HCT116 (cell line): Measurements from ENCODE around the gene POR. TPM values are rescaled to one million over a fixed set of nuclear protein-coding genes. Genes with fewer than 3 reads are reported as not detected.

Source experiments
- ATAC-seq: fragments of 200-7000 bp; cut with Tn5 transposase; 2 replicates; pipeline ENCODE4 v1.9.1; 2020; ENCODE audit warnings: mild to moderate bottlenecking, moderate library complexity
- BruUV-seq: library from RNA; stranded (reverse); fragments of 400-500 nt; replicated peaks from 2 replicates; lab custom pipeline; 2021; lab: Mats Ljungman, UMichigan
- CTCF ChIA-PET: fragments of 300-600 bp; sonication (Branson Sonifier 250); formaldehyde crosslinking; loops from one replicate; lab custom pipeline; 2021; ENCODE audit warnings: antibody characterized with exemption; lab: Charles Lee
- POLR2A ChIA-PET: fragments of 300-600, 350-600 bp; sonication (Branson Sonifier 250); formaldehyde crosslinking; loops from one replicate; lab custom pipeline; 2021; ENCODE audit warnings: antibody characterized with exemption; lab: Charles Lee
- RAD21 ChIA-PET, 2 experiments: fragments of 300-600 bp; sonication (Branson Sonifier 250); formaldehyde crosslinking; loops; one replicate each; lab custom pipeline; 2023; ENCODE audit warnings: low total read pairs in 2 of 2; ENCODE audit not compliant: uncharacterized antibody in 2 of 2, unreplicated experiment in 2 of 2, low non-redundant PET in 1 of 2; lab: Charles Lee
- DNase-seq: peaks from one replicate; pipeline ENCODE4 v3.0.0-alpha.2; 2010; ENCODE audit warnings: low read depth, low spot score
- H2AFZ ChIP-seq: fragments of 200-600 bp; shearing (Covaris generic), sonication (generic); 2 replicates; pipeline ENCODE4 v1.6.1; 2017; ENCODE audit warnings: low read depth, mixed run types, mixed read lengths, antibody characterized with exemption, low read length; ENCODE audit not compliant: poor library complexity, severe bottlenecking
- H3K27ac ChIP-seq: 2 replicates; pipeline ENCODE4 v1.5.1; 2012; ENCODE audit warnings: low read depth, low read length
- H3K27me3 ChIP-seq: fragments of 200-600 bp; sonication (generic); 2 replicates; pipeline ENCODE4 v1.6.1; 2016; ENCODE audit warnings: mixed run types, low read length, mixed read lengths; ENCODE audit not compliant: insufficient read depth
- H3K36me3 ChIP-seq, 2 experiments: fragments of 200-500 bp in 1 of 2; fragments of 200-600 bp in 1 of 2; sonication (Bioruptor generic) in 1 of 2; sonication (generic) in 1 of 2; 2 replicates each; pipeline versions ENCODE4 v1.5.1 to v1.6.1; 2014 to 2016; ENCODE audit warnings: low read length in 2 of 2, inconsistent platforms in 1 of 2, mixed read lengths in 1 of 2, mixed run types in 1 of 2; ENCODE audit not compliant: insufficient read depth in 2 of 2, control insufficient read depth in 1 of 2
- H3K4me1 ChIP-seq, 2 experiments: fragments of 200-600 bp in 1 of 2; sonication (generic) in 1 of 2; 2 replicates each; pipeline versions ENCODE4 v1.5.1 to v1.6.1; 2012 to 2017; ENCODE audit warnings: low read length in 2 of 2, inconsistent platforms in 1 of 2, mild to moderate bottlenecking in 1 of 2, mixed read lengths in 1 of 2, mixed run types in 1 of 2, moderate library complexity in 1 of 2; ENCODE audit not compliant: insufficient read depth in 2 of 2, control insufficient read depth in 1 of 2
- H3K4me2 ChIP-seq: fragments of 200-600 bp; sonication (generic); 2 replicates; pipeline ENCODE4 v1.6.1; 2017; ENCODE audit warnings: mixed run types, low read length, mixed read lengths
- H3K4me3 ChIP-seq, 2 experiments: fragments of 200-600 bp in 1 of 2; sonication (generic) in 1 of 2; replicated peaks in 1 of 2; 2 replicates each; pipeline ENCODE4 v1.5.1; 2011 to 2016; ENCODE audit warnings: low read length in 2 of 2, control low read depth in 1 of 2, low read depth in 1 of 2, mild to moderate bottlenecking in 1 of 2, mixed read lengths in 1 of 2, mixed run types in 1 of 2
- H3K79me2 ChIP-seq: fragments of 200-600 bp; sonication (generic); 2 replicates; pipeline ENCODE4 v1.6.1; 2017; ENCODE audit warnings: mild to moderate bottlenecking, mixed run types, low read length, moderate library complexity, mixed read lengths; ENCODE audit not compliant: insufficient read depth
- H3K9ac ChIP-seq: fragments of 200-600 bp; sonication (generic); 2 replicates; pipeline ENCODE4 v1.6.1; 2016; ENCODE audit warnings: low read length, mixed read lengths
- H3K9me2 ChIP-seq: fragments of 200-600 bp; sonication (generic), shearing (Covaris generic); 2 replicates; pipeline ENCODE4 v1.6.1; 2017; ENCODE audit warnings: mixed run types, mild to moderate bottlenecking, moderate library complexity; ENCODE audit not compliant: insufficient read depth
- H3K9me3 ChIP-seq, 2 experiments: fragments of 200-500 bp in 1 of 2; fragments of 200-600 bp in 1 of 2; sonication (Bioruptor generic) in 1 of 2; sonication (generic) in 1 of 2; 2 replicates each; pipeline ENCODE4 v1.6.1; 2014 to 2017; ENCODE audit warnings: low read length in 2 of 2, mixed read lengths in 2 of 2, inconsistent platforms in 1 of 2, low read depth in 1 of 2, mild to moderate bottlenecking in 1 of 2, mixed run types in 1 of 2, moderate library complexity in 1 of 2; ENCODE audit not compliant: control insufficient read depth in 1 of 2, insufficient read depth in 1 of 2
- H4K20me1 ChIP-seq: fragments of 200-600 bp; sonication (generic), shearing (Covaris generic); 2 replicates; pipeline ENCODE4 v1.6.1; 2017; ENCODE audit warnings: mixed run types, mild to moderate bottlenecking, moderate library complexity; ENCODE audit not compliant: insufficient read depth
- ELF1 ChIP-seq: IDR thresholded peaks from 2 replicates; pipeline ENCODE4 v1.6.1; 2012; ENCODE audit warnings: low read depth, borderline replicate concordance
- EZH2 ChIP-seq: fragments of 200-600 bp; sonication (generic); IDR thresholded peaks from 2 replicates; pipeline ENCODE4 v1.6.1; 2017; ENCODE audit warnings: antibody characterized with exemption, mixed run types
- EZH2phosphoT487 ChIP-seq: fragments of 200-600 bp; IDR thresholded peaks from 2 replicates; pipeline ENCODE4 v1.6.1; 2018; ENCODE audit warnings: antibody characterized with exemption, borderline replicate concordance
- FOSL1 ChIP-seq: IDR thresholded peaks from 2 replicates; pipeline ENCODE4 v1.6.1; 2012; ENCODE audit warnings: low read depth
- JUND ChIP-seq: IDR thresholded peaks from 2 replicates; pipeline ENCODE4 v1.6.1; 2012
- POLR2A ChIP-seq: IDR thresholded peaks from 2 replicates; pipeline ENCODE4 v1.7.0; 2011; ENCODE audit warnings: borderline replicate concordance; ENCODE audit not compliant: insufficient read depth, insufficient read length; ENCODE audit errors: extremely low read depth
- POLR2AphosphoS5 ChIP-seq: IDR thresholded peaks from 2 replicates; pipeline ENCODE4 v1.6.1; 2011; ENCODE audit warnings: mild to moderate bottlenecking, low read depth, low read length, moderate library complexity
- SP1 ChIP-seq: IDR thresholded peaks from 2 replicates; pipeline ENCODE4 v1.6.1; 2012; ENCODE audit warnings: low read depth
- TCF7L2 ChIP-seq: IDR thresholded peaks from 2 replicates; pipeline ENCODE4 v1.7.0; 2011; ENCODE audit warnings: borderline replicate concordance, inconsistent platforms; ENCODE audit not compliant: insufficient read depth, insufficient read length; ENCODE audit errors: extremely low read depth
- YY1 ChIP-seq: IDR thresholded peaks from 2 replicates; pipeline ENCODE4 v1.6.1; 2011; ENCODE audit warnings: low read length, low read depth, moderate library complexity, mild to moderate bottlenecking; ENCODE audit not compliant: insufficient replicate concordance; ENCODE audit errors: extremely low read depth
- ZFX ChIP-seq: fragments of 450-650 bp; IDR thresholded peaks from 2 replicates; pipeline ENCODE4 v1.6.1; 2017
- intact Hi-C: fragments of 100-400 bp; cut with micrococcal nuclease; formaldehyde crosslinking; loops from 2 replicates; pipeline ENCODE4 v1.10.0; 2022
- total RNA-seq: library from RNA; stranded (reverse); gene quantifications from one replicate; pipeline ENCODE4 v1.2.1, GENCODE V29; 2021; ENCODE audit not compliant: unreplicated experiment
- TF ChIP-seq, protein P1 (sequence below), 3 experiments: fragments of 200-600 bp in 1 of 3; sonication (generic) in 1 of 3; IDR thresholded peaks in 2 of 3; conservative IDR thresholded peaks in 1 of 3; 2 replicates each; pipeline ENCODE4 v1.5.1; 2012 to 2017; ENCODE audit warnings: low read depth in 2 of 3, low read length in 2 of 3, antibody characterized with exemption in 1 of 3, borderline replicate concordance in 1 of 3, control low read depth in 1 of 3, mild to moderate bottlenecking in 1 of 3, mixed read lengths in 1 of 3, mixed run types in 1 of 3, moderate library complexity in 1 of 3; ENCODE audit not compliant: insufficient read depth in 1 of 3
- TF ChIP-seq, protein P2 (sequence below): IDR thresholded peaks from 2 replicates; pipeline ENCODE4 v1.6.1; 2012; ENCODE audit warnings: low read depth

POR gene
- total RNA-seq, 1 experiment from 2014 or later, result 120 TPM

DNA sequence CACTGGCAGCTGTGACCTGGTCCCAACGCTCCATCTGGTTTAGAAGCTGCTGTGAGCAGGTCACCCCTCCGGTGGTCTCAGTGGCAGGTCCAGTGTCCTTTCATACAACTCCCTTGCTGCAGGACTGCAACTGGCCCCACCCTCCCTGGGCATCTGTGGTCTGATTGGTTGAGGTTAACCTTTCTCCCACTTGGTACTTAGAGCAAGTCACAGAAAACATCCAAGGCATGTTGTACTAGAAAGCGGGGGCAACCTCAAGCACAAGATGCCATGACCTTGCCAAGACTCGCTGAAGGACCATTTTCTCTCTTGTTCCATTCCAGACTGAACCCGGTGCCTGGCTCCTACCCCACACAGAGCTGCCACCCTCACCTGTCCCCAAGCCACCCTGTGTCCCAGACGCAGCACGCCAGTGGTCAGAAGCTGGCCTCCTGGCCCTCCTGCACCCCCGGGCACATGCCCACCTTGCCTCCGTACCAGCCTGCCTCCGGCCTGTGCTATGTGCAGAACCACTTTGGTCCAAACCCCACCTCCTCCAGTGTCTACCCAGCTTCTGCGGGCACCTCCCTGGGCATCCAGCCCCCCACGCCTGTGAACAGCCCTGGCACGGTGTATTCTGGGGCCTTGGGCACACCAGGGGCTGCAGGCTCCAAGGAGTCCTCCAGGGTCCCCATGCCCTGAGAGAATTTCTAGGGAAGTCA, 27.1 kb upstream of the POR start:
- Histone ChIP-seq H3K4me2 (no peak overlapping the region), H4K20me1 (no peaks in the 10 kb centered on the region), H2AFZ (no peak overlapping the region), H3K4me3 (no peak overlapping the region), H3K9me2 (no peaks in the 10 kb centered on the region), H3K9ac (no peak overlapping the region), H3K9me3 (no peaks in the 10 kb centered on the region), H3K79me2 (0 out of 2 replicates have a peak, but pooled peaks cover 2% of the 10 kb centered on the region), H3K36me3 (peaks cover 6 to 33% of the 10 kb centered on the region in 2 experiments), H3K27ac (no peak overlapping the region), H3K4me1 (peaks cover 9 to 17% of the 10 kb centered on the region in 2 experiments), H3K27me3 (no peaks in the 10 kb centered on the region)
- intact Hi-C loops, result no loop called here
- ChIA-PET POLR2A (no interaction called here), CTCF (no interaction called here), RAD21 (no interaction called here)
- no TSS peak for BruUV-seq
- DNase-seq, result no peak
- TF ChIP-seq, protein P1, sequence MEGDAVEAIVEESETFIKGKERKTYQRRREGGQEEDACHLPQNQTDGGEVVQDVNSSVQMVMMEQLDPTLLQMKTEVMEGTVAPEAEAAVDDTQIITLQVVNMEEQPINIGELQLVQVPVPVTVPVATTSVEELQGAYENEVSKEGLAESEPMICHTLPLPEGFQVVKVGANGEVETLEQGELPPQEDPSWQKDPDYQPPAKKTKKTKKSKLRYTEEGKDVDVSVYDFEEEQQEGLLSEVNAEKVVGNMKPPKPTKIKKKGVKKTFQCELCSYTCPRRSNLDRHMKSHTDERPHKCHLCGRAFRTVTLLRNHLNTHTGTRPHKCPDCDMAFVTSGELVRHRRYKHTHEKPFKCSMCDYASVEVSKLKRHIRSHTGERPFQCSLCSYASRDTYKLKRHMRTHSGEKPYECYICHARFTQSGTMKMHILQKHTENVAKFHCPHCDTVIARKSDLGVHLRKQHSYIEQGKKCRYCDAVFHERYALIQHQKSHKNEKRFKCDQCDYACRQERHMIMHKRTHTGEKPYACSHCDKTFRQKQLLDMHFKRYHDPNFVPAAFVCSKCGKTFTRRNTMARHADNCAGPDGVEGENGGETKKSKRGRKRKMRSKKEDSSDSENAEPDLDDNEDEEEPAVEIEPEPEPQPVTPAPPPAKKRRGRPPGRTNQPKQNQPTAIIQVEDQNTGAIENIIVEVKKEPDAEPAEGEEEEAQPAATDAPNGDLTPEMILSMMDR (IDR thresholded peaks at IDR 0.05 in 2 of 3, conservative IDR thresholded peaks at IDR 0.05 in 1 of 3; ENCODE audit: borderline replicate concordance in 1 of 3, insufficient read depth in 1 of 3, low read depth in 2 of 3, low read length in 2 of 3), result no peak
- TF ChIP-seq, protein P2, sequence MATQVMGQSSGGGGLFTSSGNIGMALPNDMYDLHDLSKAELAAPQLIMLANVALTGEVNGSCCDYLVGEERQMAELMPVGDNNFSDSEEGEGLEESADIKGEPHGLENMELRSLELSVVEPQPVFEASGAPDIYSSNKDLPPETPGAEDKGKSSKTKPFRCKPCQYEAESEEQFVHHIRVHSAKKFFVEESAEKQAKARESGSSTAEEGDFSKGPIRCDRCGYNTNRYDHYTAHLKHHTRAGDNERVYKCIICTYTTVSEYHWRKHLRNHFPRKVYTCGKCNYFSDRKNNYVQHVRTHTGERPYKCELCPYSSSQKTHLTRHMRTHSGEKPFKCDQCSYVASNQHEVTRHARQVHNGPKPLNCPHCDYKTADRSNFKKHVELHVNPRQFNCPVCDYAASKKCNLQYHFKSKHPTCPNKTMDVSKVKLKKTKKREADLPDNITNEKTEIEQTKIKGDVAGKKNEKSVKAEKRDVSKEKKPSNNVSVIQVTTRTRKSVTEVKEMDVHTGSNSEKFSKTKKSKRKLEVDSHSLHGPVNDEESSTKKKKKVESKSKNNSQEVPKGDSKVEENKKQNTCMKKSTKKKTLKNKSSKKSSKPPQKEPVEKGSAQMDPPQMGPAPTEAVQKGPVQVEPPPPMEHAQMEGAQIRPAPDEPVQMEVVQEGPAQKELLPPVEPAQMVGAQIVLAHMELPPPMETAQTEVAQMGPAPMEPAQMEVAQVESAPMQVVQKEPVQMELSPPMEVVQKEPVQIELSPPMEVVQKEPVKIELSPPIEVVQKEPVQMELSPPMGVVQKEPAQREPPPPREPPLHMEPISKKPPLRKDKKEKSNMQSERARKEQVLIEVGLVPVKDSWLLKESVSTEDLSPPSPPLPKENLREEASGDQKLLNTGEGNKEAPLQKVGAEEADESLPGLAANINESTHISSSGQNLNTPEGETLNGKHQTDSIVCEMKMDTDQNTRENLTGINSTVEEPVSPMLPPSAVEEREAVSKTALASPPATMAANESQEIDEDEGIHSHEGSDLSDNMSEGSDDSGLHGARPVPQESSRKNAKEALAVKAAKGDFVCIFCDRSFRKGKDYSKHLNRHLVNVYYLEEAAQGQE, result no peak
- no peak for TF ChIP-seq SP1
- TF ChIP-seq ZFX, result no peak
- TF ChIP-seq FOSL1, result no peak
- TF ChIP-seq JUND, result no peak
- TF ChIP-seq POLR2AphosphoS5, result no peak
- TF ChIP-seq YY1, result no peak
- TF ChIP-seq POLR2A, result no peak
- TF ChIP-seq ELF1, result no peak
- TF ChIP-seq TCF7L2, result no peak
- no peak for TF ChIP-seq EZH2
- TF ChIP-seq EZH2phosphoT487, result no peak
- ATAC-seq, result no peak
